Measurements from ENCODE around the gene SET.

- TF ChIP-seq CTCF (conservative IDR thresholded peaks at IDR 0.05; ENCODE audit: low read length) (no peak), EZH2phosphoT487 (IDR thresholded peaks at IDR 0.05; ENCODE audit: borderline replicate concordance, low read depth, low read length) (no peak)
Measured at GRCh38 chr9:128723352-128723865, 34.4 kb downstream of the SET start.

Data from OCI-LY7 (cell line).